Left ventricle myocardium inferior (tissue), 1 donor: ENCODE measurements around the gene ZNF593OS. TPM values are rescaled to one million over a fixed set of nuclear protein-coding genes. Genes with fewer than 3 reads are reported as not detected.

Experiments
- DNase-seq: peaks from one replicate; pipeline ENCODE4 v3.0.0-alpha.2; 2020
- H3K27ac ChIP-seq: fragments of 200-600 bp; replicated peaks from 2 replicates; pipeline ENCODE4 v1.8.0; 2021
- H3K27me3 ChIP-seq: fragments of 200-600 bp; 2 replicates; pipeline ENCODE4 v1.8.0; 2021; ENCODE audit warnings: low read depth
- H3K36me3 ChIP-seq: fragments of 200-600 bp; 2 replicates; pipeline ENCODE4 v1.8.0; 2021
- H3K4me1 ChIP-seq: fragments of 200-600 bp; 2 replicates; pipeline ENCODE4 v1.8.0; 2021
- H3K4me3 ChIP-seq: fragments of 200-600 bp; 2 replicates; pipeline ENCODE4 v1.8.0; 2021; ENCODE audit warnings: mild to moderate bottlenecking, moderate library complexity
- H3K9me3 ChIP-seq: fragments of 200-600 bp; replicated peaks from 2 replicates; pipeline ENCODE4 v1.8.0; 2021
- intact Hi-C: fragments of 100-400 bp; cut with micrococcal nuclease; formaldehyde crosslinking; loops from one replicate; pipeline ENCODE4 v1.11.0; 2022
- total RNA-seq: library from RNA; stranded (reverse); fragmentation: NEBNext Ultra II Directional; extraction: Animal tissue kit (Norgen Biotek cat#: 25700); gene quantifications from one replicate; pipeline ENCODE4 v1.2.1, GENCODE V29; 2021
- TF ChIP-seq, protein P1 (sequence below): fragments of 200-600 bp; IDR thresholded peaks from 2 replicates; pipeline ENCODE4 v1.8.0; 2021; ENCODE audit warnings: antibody characterized with exemption, mild to moderate bottlenecking, borderline replicate concordance
- donor health status: DM: no; HTN: yes; CAD: no; lungs with severe emphysema.

ZNF593OS gene
- total RNA-seq, 1 donor from 2014 or later, result not detected

- intact Hi-C loops, result no loop called here
- TF ChIP-seq, protein P1, sequence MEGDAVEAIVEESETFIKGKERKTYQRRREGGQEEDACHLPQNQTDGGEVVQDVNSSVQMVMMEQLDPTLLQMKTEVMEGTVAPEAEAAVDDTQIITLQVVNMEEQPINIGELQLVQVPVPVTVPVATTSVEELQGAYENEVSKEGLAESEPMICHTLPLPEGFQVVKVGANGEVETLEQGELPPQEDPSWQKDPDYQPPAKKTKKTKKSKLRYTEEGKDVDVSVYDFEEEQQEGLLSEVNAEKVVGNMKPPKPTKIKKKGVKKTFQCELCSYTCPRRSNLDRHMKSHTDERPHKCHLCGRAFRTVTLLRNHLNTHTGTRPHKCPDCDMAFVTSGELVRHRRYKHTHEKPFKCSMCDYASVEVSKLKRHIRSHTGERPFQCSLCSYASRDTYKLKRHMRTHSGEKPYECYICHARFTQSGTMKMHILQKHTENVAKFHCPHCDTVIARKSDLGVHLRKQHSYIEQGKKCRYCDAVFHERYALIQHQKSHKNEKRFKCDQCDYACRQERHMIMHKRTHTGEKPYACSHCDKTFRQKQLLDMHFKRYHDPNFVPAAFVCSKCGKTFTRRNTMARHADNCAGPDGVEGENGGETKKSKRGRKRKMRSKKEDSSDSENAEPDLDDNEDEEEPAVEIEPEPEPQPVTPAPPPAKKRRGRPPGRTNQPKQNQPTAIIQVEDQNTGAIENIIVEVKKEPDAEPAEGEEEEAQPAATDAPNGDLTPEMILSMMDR, result no peak
- Histone ChIP-seq H3K4me3 (peak overlapping the region; percentile 68), H3K27me3 (peaks cover 3% of the 10 kb centered on the region), H3K4me1 (peaks cover 90% of the 10 kb centered on the region), H3K36me3 (no peaks in the 10 kb centered on the region), H3K9me3 (no peaks in the 10 kb centered on the region), H3K27ac (peak overlapping the region; percentile 98)
- no peak for DNase-seq
Measured at GRCh38 chr1:26158271-26158907, 13.2 kb downstream of the ZNF593OS start.

DNA sequence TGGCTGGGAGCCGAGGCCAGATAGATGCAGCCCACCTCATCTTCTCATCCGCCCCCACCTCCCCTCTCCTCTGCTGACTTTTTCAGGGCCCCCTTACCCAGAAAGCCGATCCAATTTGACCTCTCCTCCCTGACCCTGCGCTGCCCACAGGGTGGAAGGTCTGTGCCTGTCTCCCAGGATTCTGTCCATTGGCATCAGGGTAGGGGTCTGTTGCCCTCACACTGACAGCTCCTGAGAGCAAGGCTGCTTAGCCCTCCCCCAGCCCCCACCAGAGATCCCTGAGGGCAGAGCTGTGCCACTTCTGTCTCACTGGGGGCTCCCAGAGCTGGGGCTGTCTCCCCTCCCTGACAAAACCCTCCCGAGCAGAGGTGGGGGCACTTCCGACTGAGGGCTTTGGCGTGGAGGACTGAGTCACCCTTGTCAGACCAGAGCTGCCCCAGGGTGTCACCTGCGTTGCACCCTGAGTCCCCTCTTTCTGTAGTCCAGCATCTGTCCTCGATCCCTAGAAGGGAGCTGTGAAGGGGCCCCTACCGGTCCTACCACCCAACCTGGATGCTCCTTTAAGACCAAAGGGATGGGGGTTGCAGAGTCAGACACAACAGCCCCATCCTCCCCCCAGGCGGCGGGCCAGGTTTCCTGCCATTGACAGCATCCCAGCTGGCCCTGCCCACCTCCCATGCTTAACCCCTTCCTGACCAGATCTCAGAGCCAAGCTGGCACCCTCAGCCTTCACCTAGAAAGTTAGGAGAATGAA, 15.2 kb downstream of the ZNF593OS start:
- TF ChIP-seq, protein P1, result no peak
- peak overlapping the region; percentile 65 for H3K4me3 ChIP-seq
- intact Hi-C loops, result no loop called here
- DNase-seq, result peak; percentile 76
- H3K27ac ChIP-seq, result peak overlapping the region; percentile 98
- H3K4me1 ChIP-seq, result peaks cover 77% of the 10 kb centered on the region
- no peaks in the 10 kb centered on the region for H3K36me3 ChIP-seq
- peaks cover 3% of the 10 kb centered on the region for H3K27me3 ChIP-seq
- H3K9me3 ChIP-seq, result no peaks in the 10 kb centered on the region

DNA sequence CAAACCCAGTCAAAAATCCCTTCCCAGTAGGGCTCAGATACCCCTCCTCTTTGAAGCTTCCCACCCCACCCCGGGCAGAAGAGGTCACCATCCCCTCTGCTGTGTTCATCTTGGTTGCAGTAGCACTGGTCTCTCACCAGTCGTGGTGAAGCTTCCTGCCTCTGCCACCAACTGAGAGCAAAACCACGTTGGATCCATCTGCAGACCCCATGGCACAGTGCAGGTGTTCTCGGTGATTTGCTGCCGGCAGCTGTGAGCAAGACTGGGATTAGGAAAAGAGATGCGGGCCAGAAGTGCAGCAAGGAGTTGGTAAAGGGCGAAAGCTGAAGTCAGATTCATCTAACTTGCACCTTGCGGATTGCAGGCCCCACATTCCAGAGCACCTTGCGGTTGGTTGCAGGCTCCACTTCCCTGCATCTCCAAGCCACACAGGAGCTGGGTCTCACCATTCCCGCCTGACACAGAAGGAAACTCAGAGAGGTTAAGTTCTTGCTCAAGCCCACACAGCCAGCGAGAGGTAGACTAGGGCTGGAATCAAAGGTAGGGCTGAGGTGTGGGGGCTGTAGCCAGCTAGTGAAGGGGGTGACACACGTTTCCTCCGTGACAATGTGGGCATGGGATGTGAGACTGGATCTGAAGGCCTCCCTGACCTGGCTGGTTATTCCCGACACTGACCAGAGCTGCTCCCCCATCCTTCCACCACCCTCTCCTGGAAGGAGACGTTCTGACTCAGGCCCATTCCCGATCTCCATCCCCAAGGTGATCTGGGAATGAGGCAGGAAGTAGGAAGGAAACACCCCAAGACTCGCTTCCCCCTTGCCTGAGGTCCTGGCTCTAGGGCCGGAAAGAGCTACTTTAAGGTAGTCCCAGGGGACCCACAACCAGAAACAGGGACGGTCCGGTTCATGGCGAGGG, 16.0 kb downstream of the ZNF593OS start:
- H3K9me3 ChIP-seq, result no peaks in the 10 kb centered on the region
- intact Hi-C loops, result no loop called here
- peaks cover 68% of the 10 kb centered on the region for H3K4me1 ChIP-seq
- no peak for DNase-seq
- peak overlapping the region; percentile 98 for H3K27ac ChIP-seq
- peaks cover 3% of the 10 kb centered on the region for H3K27me3 ChIP-seq
- H3K36me3 ChIP-seq, result no peaks in the 10 kb centered on the region
- H3K4me3 ChIP-seq, result peak overlapping the region; percentile 65
- TF ChIP-seq, protein P1, result no peak

DNA sequence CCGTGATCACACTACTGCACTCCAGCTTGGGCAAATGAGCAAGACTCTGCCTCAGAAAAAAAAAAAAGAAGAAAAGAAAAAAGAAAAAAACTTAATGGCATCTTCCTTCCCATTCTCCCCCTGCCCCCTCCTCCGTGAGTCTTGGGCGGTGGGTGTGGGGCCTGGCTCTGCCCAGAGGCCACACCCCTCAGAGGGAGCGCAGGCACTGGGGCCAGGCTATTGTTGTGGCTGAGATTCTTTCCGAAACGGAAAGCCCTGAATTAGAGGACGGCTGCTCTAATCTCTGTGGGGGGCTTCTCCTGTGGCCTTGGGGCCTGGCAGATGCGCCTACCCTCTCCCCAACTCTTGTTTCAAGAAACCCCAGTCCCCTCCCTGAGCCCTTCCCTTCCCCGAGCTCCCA, 16.9 kb downstream of the ZNF593OS start:
- TF ChIP-seq, protein P1, result no peak
- H3K9me3 ChIP-seq, result no peaks in the 10 kb centered on the region
- no peak for DNase-seq
- peak overlapping the region; percentile 65 for H3K4me3 ChIP-seq
- peak overlapping the region; percentile 98 for H3K27ac ChIP-seq
- H3K36me3 ChIP-seq, result no peaks in the 10 kb centered on the region
- peaks cover 3% of the 10 kb centered on the region for H3K27me3 ChIP-seq
- peaks cover 59% of the 10 kb centered on the region for H3K4me1 ChIP-seq
- intact Hi-C loops, result no loop called here

- H3K27me3 ChIP-seq, result peaks cover 3% of the 10 kb centered on the region
- intact Hi-C loops, result no loop called here
Measured at GRCh38 chr1:26153966-26154532, 17.6 kb downstream of the ZNF593OS start.

More at GRCh38 chr1:26153966-26154532, 17.6 kb downstream of the ZNF593OS start:
- no peaks in the 10 kb centered on the region for H3K36me3 ChIP-seq
- H3K9me3 ChIP-seq, result no peaks in the 10 kb centered on the region
- TF ChIP-seq, protein P1, result no peak
- DNase-seq, result no peak
- peaks cover 52% of the 10 kb centered on the region for H3K4me1 ChIP-seq
- H3K27ac ChIP-seq, result peak overlapping the region; percentile 98
- H3K4me3 ChIP-seq, result no peak overlapping the region
